Urinary bladder (tissue), 4 donors: ENCODE measurements around the gene ZSCAN4. TPM values are rescaled to one million over a fixed set of nuclear protein-coding genes. Genes with fewer than 3 reads are reported as not detected.

Experiments
- DNase-seq: peaks from one replicate; pipeline ENCODE4 v3.0.0-alpha.2; 2015; ENCODE audit errors: extremely low spot score
- H3K27ac ChIP-seq: one replicate; pipeline ENCODE4 v1.5.1; 2013; ENCODE audit warnings: low read depth, mild to moderate bottlenecking, moderate library complexity
- H3K36me3 ChIP-seq: one replicate; pipeline ENCODE4 v1.6.1; 2013; ENCODE audit warnings: mild to moderate bottlenecking, moderate library complexity; ENCODE audit not compliant: insufficient read depth
- H3K4me1 ChIP-seq: one replicate; pipeline ENCODE4 v1.6.1; 2013; ENCODE audit warnings: mild to moderate bottlenecking, moderate library complexity; ENCODE audit not compliant: insufficient read depth
- H3K4me3 ChIP-seq: one replicate; pipeline ENCODE4 v1.5.1; 2013; ENCODE audit warnings: low read depth, low read length
- WGBS: extraction: QIAGEN DNeasy Blood & Tissue Kit; methylation state at CpG from one replicate; pipeline ENCODE4 v1.1.7; 2013; 5-methylcytosine and 5-hydroxymethylcytosine counted together
- polyA plus RNA-seq: library from polyadenylated mRNA; stranded (reverse); fragments of 200-250 nt; gene quantifications from one replicate; pipeline ENCODE4 v1.2.3, GENCODE V29; 2013
- total RNA-seq: library from RNA; depleted of rRNA; stranded (reverse); fragments of >200 nt; gene quantifications from one replicate; pipeline ENCODE4 v1.2.3, GENCODE V29; 2014
- donor health status: healthy with polysubstance abuse.
- donor health status: healthy.

The ZSCAN4 gene, protein sequence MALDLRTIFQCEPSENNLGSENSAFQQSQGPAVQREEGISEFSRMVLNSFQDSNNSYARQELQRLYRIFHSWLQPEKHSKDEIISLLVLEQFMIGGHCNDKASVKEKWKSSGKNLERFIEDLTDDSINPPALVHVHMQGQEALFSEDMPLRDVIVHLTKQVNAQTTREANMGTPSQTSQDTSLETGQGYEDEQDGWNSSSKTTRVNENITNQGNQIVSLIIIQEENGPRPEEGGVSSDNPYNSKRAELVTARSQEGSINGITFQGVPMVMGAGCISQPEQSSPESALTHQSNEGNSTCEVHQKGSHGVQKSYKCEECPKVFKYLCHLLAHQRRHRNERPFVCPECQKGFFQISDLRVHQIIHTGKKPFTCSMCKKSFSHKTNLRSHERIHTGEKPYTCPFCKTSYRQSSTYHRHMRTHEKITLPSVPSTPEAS
- total RNA-seq (not detected), polyA plus RNA-seq (0.20 TPM)

DNA sequence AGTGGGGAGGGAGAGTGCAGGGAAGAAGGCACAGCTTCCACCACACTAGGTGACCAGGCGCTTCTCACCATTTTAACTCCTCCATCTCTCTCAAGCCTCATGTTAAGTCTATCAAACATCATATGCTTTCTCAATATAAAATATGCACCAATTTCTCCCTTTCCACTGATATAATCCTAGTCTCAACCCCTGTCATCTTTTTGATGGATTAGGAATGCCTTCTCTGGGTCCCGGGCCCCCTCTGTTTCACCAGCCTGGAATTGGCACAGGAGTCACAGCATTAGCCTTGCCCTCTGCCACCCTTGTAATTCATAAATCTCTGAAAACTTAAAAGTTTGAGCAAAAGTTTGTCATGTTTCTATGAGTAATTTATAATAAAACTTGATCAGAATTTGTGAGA, at the start of gene ZSCAN4:
TSS of gene ZSCAN4 (plus strand) at position 301 of the 400 bp plus-strand sequence. CDS start 7,211 bp downstream, outside the sequence.
- no peak within 1 kb of the TSS for H3K4me3 ChIP-seq
- DNase-seq, result no peak

DNA sequence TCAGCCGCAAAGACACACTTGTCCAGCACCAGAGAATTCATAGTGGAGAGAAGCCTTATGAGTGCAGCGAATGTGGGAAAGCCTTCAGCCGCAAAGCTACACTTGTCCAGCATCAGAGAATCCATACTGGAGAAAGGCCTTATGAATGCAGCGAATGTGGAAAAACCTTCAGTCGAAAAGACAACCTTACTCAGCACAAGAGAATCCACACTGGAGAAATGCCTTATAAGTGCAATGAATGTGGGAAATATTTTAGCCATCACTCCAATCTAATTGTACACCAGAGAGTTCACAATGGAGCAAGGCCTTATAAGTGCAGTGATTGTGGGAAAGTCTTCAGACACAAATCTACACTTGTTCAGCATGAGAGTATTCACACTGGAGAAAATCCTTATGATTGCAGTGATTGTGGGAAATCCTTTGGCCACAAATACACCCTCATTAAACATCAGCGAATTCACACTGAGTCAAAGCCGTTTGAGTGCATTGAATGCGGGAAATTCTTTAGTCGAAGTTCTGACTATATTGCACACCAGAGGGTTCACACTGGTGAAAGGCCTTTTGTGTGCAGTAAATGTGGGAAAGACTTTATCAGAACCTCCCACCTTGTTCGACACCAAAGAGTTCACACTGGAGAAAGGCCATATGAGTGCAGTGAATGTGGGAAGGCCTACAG, 47.9 kb upstream of the ZSCAN4 start:
- no peak for DNase-seq

More for the DNA sequence above, at the start of gene ZSCAN4:
- 88% methylated on average over 2 of the region's 2 CpGs for WGBS
- H3K36me3 ChIP-seq, result no peaks in the 10 kb centered on the region
- peaks cover 1% of the 10 kb centered on the region for H3K4me1 ChIP-seq
- H3K27ac ChIP-seq, result no peak within 1 kb of the TSS

DNA sequence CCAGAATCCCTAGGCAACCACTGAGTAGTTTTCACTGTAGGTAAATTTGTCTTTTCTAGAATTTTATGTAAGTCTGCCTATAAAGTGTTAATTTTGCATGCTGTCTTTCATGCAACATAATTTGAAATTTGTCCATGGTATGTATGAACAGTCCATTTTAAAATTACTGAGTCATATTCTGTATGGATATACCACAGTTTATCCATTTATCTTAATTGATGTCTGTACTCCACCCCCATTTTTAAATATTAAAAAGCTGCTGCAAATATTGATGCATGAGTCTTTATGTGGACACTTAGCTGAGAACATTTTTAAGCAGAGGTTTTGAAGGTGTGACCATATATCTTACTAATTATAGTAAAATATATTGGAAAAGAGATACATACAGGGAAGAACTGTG, 45.6 kb upstream of the ZSCAN4 start:
- no peak for DNase-seq
- H3K36me3 ChIP-seq, result peaks cover 13% of the 10 kb centered on the region
- no peaks in the 10 kb centered on the region for H3K4me1 ChIP-seq
- H3K27ac ChIP-seq, result no peak overlapping the region
- no peak overlapping the region for H3K4me3 ChIP-seq

More for the DNA sequence above, 47.9 kb upstream of the ZSCAN4 start:
- Histone ChIP-seq H3K36me3 (peaks cover 13% of the 10 kb centered on the region), H3K4me3 (no peak overlapping the region), H3K27ac (no peak overlapping the region), H3K4me1 (no peaks in the 10 kb centered on the region)
- 98% methylated on average over 10 of the region's 10 CpGs for WGBS

DNA sequence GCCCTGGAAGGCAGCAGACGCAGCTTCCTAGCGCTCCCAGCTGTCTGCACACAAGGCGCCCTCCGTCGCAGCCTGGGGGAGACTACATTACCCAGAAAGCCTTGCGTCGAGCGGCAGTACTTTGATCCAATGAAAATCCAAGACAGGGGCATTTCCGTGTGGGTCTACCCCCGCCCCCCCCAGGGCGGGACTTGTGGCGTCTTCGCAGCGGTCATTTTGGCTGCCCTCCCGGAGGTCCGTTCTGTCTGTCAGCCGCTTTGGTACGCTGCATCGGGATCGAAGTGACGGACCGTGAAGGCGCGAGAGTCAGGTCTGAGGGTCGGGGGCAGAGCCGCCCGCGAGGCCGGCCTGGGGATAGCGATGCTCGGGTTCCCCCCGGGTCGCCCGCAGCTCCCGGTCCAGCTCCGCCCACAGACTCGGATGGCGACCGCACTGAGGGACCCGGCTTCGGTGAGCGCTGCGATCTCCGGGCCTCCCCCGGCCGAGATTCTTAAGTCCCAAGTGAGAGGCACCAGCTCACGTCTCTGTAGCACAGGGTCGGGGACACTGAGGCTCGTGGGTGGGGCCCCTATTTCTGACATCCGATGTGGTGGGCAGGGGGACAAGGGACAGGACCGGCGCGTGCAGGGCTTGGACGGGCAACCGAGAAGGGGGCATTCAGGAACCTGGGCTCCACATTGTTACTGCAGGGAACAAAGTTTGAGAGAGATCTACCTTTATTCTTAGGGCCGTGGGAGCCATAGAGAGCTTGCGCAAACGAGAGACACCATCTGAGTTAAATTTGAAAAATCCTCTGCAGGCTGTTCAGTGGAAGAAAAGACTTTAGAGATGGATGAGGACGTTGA, 35.5 kb upstream of the ZSCAN4 start, which contains the start of gene ZNF211:
TSS of gene ZNF211 (plus strand) at position 182 of the 845 bp plus-strand sequence. CDS start at position 361, 179 bp downstream.
- H3K4me3 ChIP-seq, result peak within 1 kb of the TSS; percentile 84
- peak; percentile 92 for DNase-seq

DNA sequence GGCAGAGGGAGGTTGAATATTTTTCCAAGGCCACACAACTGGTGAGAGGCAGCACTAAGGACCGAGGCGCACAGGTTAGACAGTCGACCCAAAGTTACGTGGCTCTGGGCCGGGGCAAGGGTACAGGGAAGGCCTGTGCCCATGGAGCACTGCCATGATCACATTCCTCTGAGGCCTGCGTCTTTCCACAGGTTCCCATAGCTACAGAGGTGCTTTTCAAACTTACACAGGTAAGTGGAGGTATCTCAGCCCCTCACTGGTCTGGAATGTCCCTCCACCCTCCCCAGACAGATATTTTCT, 35.0 kb upstream of the ZSCAN4 start:
- peak overlapping the region; percentile 84 for H3K4me3 ChIP-seq
- 39% methylated on average over 6 of the region's 6 CpGs for WGBS
- no peaks in the 10 kb centered on the region for H3K4me1 ChIP-seq
- no peak overlapping the region for H3K27ac ChIP-seq
- no peak for DNase-seq
- peaks cover 4% of the 10 kb centered on the region for H3K36me3 ChIP-seq

More for the DNA sequence above, 35.5 kb upstream of the ZSCAN4 start, which contains the start of gene ZNF211:
- Histone ChIP-seq H3K36me3 (peaks cover 3% of the 10 kb centered on the region), H3K27ac (peak within 1 kb of the TSS; percentile 55), H3K4me1 (no peaks in the 10 kb centered on the region)
- WGBS, result 1% methylated on average over 59 of the region's 59 CpGs

DNA sequence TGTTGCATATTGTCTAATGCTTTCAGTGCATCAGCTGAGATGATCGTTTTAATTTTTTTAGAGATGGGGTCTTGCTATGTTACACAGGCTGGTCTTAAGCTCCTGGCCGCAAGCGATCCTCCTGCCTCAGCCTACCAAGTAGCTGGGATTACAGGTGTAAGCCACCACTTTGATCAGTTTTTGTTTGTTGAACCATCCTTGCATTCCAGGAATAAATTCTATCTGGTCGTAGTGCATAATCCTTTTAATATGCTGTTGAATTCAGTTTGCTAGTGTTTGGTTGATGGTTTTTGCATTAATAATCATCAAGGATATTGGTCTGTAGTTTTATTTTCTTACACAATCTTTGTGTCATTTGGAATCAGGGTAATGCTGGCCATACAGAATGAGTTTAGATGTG, 31.4 kb upstream of the ZSCAN4 start:
- no peak for DNase-seq
- Histone ChIP-seq H3K4me3 (no peak overlapping the region), H3K4me1 (no peaks in the 10 kb centered on the region), H3K27ac (no peak overlapping the region), H3K36me3 (peaks cover 20% of the 10 kb centered on the region)
- 96% methylated on average over 4 of the region's 4 CpGs for WGBS

DNA sequence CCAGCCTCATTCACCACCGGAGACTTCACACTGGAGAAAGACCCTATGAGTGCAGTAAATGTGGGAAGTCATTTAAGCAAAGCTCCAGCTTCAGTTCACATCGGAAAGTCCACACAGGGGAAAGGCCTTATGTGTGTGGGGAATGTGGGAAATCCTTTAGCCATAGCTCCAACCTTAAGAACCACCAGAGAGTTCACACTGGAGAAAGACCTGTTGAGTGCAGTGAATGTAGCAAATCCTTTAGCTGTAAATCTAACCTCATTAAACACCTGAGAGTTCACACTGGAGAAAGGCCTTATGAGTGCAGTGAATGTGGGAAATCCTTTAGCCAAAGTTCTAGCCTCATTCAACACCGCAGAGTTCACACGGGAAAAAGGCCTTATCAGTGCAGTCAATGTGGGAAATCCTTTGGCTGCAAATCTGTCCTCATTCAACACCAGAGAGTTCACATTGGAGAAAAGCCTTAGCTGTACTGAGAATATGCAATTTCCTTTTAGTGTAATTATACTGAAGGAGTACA, 27.0 kb upstream of the ZSCAN4 start:
- Histone ChIP-seq H3K36me3 (peaks cover 17% of the 10 kb centered on the region), H3K4me1 (no peaks in the 10 kb centered on the region), H3K4me3 (no peak overlapping the region), H3K27ac (no peak overlapping the region)
- DNase-seq, result no peak
- WGBS, result 96% methylated on average over 4 of the region's 4 CpGs

DNA sequence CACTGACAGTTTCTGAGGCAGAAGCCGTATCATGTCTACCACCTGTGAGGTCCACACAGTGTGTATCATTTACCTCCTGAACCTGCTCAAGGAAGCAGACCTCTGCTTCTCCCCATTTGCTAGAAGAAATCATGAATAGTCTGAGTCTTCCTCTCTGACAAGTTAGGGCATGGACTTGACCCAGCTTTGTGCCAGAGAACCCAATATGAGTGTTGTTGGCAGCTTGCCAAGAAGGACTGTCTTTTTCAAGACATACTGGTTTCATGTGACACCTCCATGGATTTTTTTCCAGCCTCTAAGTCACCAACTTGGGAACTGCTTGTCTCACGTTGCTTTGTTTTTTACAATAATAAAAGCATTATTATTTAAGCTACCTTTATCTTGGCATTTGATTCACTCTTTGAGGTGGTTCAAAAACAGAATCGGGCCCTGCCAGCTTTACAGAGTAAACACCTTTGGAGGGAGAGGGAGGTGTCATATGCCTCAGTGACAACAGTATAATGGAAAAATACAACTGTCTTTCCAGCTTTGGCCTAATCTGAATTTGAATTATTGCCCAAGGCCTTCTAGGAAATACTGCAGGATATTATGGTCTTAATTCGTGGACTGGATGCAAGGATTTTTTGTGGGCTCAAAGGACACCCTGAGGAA, 26.2 kb upstream of the ZSCAN4 start:
- Histone ChIP-seq H3K27ac (peak overlapping the region; percentile 50), H3K4me3 (no peak overlapping the region), H3K36me3 (peaks cover 17% of the 10 kb centered on the region), H3K4me1 (no peaks in the 10 kb centered on the region)
- no peak for DNase-seq
- WGBS, result 88% methylated on average over 4 of the region's 4 CpGs

DNA sequence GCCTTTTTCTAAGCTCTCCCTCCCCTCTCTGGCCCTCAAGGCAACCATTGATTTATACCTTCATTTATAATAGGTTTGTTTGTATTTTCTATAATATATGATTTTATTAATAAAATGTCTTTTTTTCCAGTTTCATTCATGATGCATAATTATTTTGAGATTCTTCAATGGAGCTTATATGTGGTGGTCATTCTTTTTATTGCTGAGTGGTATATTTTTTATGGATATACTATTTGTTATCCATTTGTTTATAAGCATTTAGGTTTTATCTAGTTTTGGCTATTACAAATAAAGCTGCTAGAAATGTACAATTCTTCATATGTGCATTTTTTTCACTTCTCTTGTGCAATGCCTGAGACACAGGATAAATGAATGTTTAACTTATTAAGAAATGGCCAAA, 25.0 kb upstream of the ZSCAN4 start:
- no peak for DNase-seq
- H3K27ac ChIP-seq, result no peak overlapping the region
- no peaks in the 10 kb centered on the region for H3K4me1 ChIP-seq
- H3K36me3 ChIP-seq, result peaks cover 16% of the 10 kb centered on the region
- no peak overlapping the region for H3K4me3 ChIP-seq

DNA sequence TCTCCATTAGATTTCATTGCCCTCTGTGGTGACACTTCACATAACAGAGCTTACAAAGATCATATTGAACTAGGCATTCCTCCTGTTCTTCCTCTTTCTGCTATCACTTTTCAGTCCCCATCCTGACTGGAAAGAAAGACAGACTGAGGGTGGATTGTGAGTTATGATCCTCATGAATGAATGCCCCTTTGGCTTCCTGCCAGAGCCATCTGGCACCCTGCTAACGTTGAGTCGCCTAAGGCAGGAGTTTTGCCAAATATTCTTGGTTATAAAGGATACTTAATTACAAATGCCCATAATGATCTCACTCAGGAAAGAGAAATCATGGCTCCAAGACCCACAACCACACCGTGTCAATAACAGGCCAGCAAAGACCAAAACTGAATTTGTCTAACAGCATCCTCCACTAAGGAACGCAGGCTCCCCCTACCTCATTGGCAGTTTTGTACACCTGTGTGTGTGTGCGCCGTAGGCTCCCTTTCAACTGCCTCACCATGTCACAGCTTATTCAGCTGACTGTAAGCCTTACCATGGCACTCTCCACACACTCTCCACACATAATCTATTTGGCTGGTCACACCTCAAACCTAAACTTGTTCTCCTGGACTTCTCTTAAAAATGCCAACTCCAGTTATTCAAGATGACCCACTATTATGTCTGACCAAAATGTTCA, 20.3 kb upstream of the ZSCAN4 start:
- Histone ChIP-seq H3K27ac (no peak overlapping the region), H3K4me1 (peaks cover 2% of the 10 kb centered on the region), H3K4me3 (no peak overlapping the region), H3K36me3 (no peaks in the 10 kb centered on the region)
- no peak for DNase-seq
- WGBS, result 61% methylated on average over 6 of the region's 6 CpGs

DNA sequence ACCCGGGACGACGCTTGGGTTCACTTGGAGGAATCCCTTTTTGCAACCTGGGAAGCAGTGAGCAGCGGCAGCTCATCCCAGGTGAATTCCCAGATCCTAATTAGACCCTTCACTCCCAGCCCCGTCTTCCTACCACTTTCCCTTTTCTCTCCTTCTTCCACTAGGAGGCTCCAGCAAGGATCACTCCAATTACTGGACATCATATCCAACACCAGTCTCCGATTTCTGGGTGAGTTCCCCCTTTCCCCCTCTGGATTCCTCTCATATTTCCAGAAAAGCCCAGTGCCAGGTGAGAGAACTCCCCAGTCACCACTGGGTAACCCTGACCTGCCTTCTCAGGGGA, 17.1 kb upstream of the ZSCAN4 start:
- no peaks in the 10 kb centered on the region for H3K36me3 ChIP-seq
- H3K27ac ChIP-seq, result peak overlapping the region; percentile 54
- H3K4me3 ChIP-seq, result peak overlapping the region; percentile 4
- no peak for DNase-seq
- WGBS, result 43% methylated on average over 6 of the region's 6 CpGs
- H3K4me1 ChIP-seq, result peaks cover 2% of the 10 kb centered on the region

DNA sequence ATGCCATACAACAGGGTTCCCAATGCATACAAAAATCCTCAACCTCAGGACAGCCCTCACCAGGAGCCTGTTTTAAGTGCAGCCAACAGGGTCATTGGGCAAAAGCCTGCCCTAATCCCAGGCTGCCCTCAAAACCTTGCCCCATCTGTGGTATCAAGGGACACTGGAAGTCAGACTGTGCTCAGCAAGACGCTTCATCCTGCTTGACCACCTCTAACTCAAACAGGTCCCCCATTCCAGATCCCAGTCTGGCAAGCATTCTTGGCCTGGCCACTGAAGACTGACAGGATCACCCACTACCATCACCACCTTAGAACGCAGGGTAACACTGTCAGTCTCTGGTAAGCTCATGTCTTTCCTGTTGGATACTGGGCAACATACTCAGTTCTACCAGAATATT, 15.0 kb upstream of the ZSCAN4 start:
- no peaks in the 10 kb centered on the region for H3K36me3 ChIP-seq
- H3K4me1 ChIP-seq, result peaks cover 2% of the 10 kb centered on the region
- 83% methylated on average over 2 of the region's 2 CpGs for WGBS
- no peak for DNase-seq
- no peak overlapping the region for H3K4me3 ChIP-seq
- no peak overlapping the region for H3K27ac ChIP-seq
